H9 (cell line): ENCODE measurements around the gene ADARB2. TPM values are rescaled to one million over a fixed set of nuclear protein-coding genes. Genes with fewer than 3 reads are reported as not detected.

ENCODE experiments used
- DNase-seq: peaks from one replicate; pipeline ENCODE4 v3.0.0-alpha.2; 2017
- H2AFZ ChIP-seq: one replicate; pipeline ENCODE4 v1.6.1; 2013; ENCODE audit warnings: mild to moderate bottlenecking, low read length, control low read depth, moderate library complexity
- H2AK5ac ChIP-seq: 2 replicates; pipeline ENCODE4 v1.6.1; 2013; ENCODE audit warnings: low read length, control low read depth, mixed read lengths; ENCODE audit not compliant: insufficient read length
- H2BK120ac ChIP-seq: one replicate; pipeline ENCODE4 v1.6.1; 2013; ENCODE audit warnings: low read depth, mild to moderate bottlenecking, low read length, control low read depth, inconsistent platforms; ENCODE audit not compliant: poor library complexity, severe bottlenecking
- H2BK12ac ChIP-seq: 2 replicates; pipeline ENCODE4 v1.6.1; 2013; ENCODE audit warnings: low read length, control low read depth, mixed read lengths, low read depth; ENCODE audit not compliant: insufficient read length
- H2BK15ac ChIP-seq: 2 replicates; pipeline ENCODE4 v1.6.1; 2013; ENCODE audit warnings: low read depth, low read length, control low read depth
- H2BK20ac ChIP-seq: one replicate; pipeline ENCODE4 v1.6.1; 2013; ENCODE audit warnings: low read depth, mild to moderate bottlenecking, low read length, control low read depth, inconsistent platforms; ENCODE audit not compliant: poor library complexity, severe bottlenecking
- H2BK5ac ChIP-seq: 2 replicates; pipeline ENCODE4 v1.6.1; 2013; ENCODE audit warnings: low read length, control low read depth, mixed read lengths; ENCODE audit not compliant: insufficient read length
- H3K14ac ChIP-seq: 2 replicates; pipeline ENCODE4 v1.6.1; 2013; ENCODE audit warnings: low read length, control low read depth; ENCODE audit not compliant: insufficient read depth
- H3K18ac ChIP-seq: 2 replicates; pipeline ENCODE4 v1.6.1; 2013; ENCODE audit warnings: low read depth, mild to moderate bottlenecking, mixed read lengths, low read length, control low read depth; ENCODE audit not compliant: insufficient read length
- H3K23ac ChIP-seq: 2 replicates; pipeline ENCODE4 v1.6.1; 2013; ENCODE audit warnings: low read length, control low read depth, mixed read lengths, low read depth; ENCODE audit not compliant: insufficient read length
- H3K23me2 ChIP-seq: 2 replicates; pipeline ENCODE4 v1.6.1; 2013; ENCODE audit warnings: low read depth, mild to moderate bottlenecking, mixed read lengths, low read length, control low read depth; ENCODE audit not compliant: insufficient read length, poor library complexity, severe bottlenecking
- H3K27ac ChIP-seq: 2 replicates; pipeline ENCODE4 v1.5.1; 2013; ENCODE audit warnings: low read length, control low read depth, mixed read lengths, low read depth; ENCODE audit not compliant: insufficient read length
- H3K27me3 ChIP-seq: 2 replicates; pipeline ENCODE4 v1.6.1; 2013; ENCODE audit warnings: low read length, control low read depth, inconsistent platforms; ENCODE audit not compliant: insufficient read depth
- H3K4ac ChIP-seq: 2 replicates; pipeline ENCODE4 v1.6.1; 2013; ENCODE audit warnings: low read depth, mild to moderate bottlenecking, control low read depth, inconsistent platforms, low read length, moderate library complexity
- H3K4me1 ChIP-seq: 2 replicates; pipeline ENCODE4 v1.6.1; 2013; ENCODE audit warnings: low read length, control low read depth, inconsistent platforms; ENCODE audit not compliant: insufficient read depth
- H3K4me2 ChIP-seq: 2 replicates; pipeline ENCODE4 v1.6.1; 2013; ENCODE audit warnings: low read length, control low read depth, mixed read lengths; ENCODE audit not compliant: insufficient read length, insufficient read depth
- H3K56ac ChIP-seq: 2 replicates; pipeline ENCODE4 v1.6.1; 2013; ENCODE audit warnings: low read depth, mild to moderate bottlenecking, mixed read lengths, low read length, control low read depth; ENCODE audit not compliant: insufficient read length
- H3K79me1 ChIP-seq: 2 replicates; pipeline ENCODE4 v1.6.1; 2013; ENCODE audit warnings: low read depth, mild to moderate bottlenecking, moderate library complexity, low read length, control low read depth, inconsistent platforms; ENCODE audit not compliant: insufficient read depth, poor library complexity, severe bottlenecking
- H3K79me2 ChIP-seq: 2 replicates; pipeline ENCODE4 v1.6.1; 2013; ENCODE audit warnings: low read length, control low read depth, inconsistent platforms; ENCODE audit not compliant: insufficient read depth
- H3K9ac ChIP-seq: 2 replicates; pipeline ENCODE4 v1.6.1; 2013; ENCODE audit warnings: low read length, control low read depth, mixed read lengths; ENCODE audit not compliant: insufficient read length; ENCODE audit errors: extremely low read depth
- H3K9me3 ChIP-seq: one replicate; pipeline ENCODE4 v1.6.1; 2013; ENCODE audit warnings: low read depth, low read length, inconsistent platforms; ENCODE audit not compliant: control insufficient read depth
- H3T11ph ChIP-seq: one replicate; pipeline ENCODE4 v1.6.1; 2013; ENCODE audit warnings: mild to moderate bottlenecking, low read length, control low read depth, inconsistent platforms
- H4K20me1 ChIP-seq: one replicate; pipeline ENCODE4 v1.6.1; 2013; ENCODE audit not compliant: control insufficient read depth, insufficient read length, insufficient read depth
- H4K5ac ChIP-seq: 2 replicates; pipeline ENCODE4 v1.6.1; 2013; ENCODE audit warnings: low read depth, mild to moderate bottlenecking, mixed read lengths, low read length, control low read depth; ENCODE audit not compliant: insufficient read length
- H4K8ac ChIP-seq: replicated peaks from 2 replicates; pipeline ENCODE4 v1.6.1; 2013; ENCODE audit warnings: low read length, control low read depth, mixed read lengths, low read depth; ENCODE audit not compliant: insufficient read length
- H4K91ac ChIP-seq: 2 replicates; pipeline ENCODE4 v1.6.1; 2013; ENCODE audit warnings: low read depth, mild to moderate bottlenecking, moderate library complexity, mixed read lengths, low read length, control low read depth; ENCODE audit not compliant: insufficient read length
- H3K27ac Mint-ChIP-seq, 3 experiments: 2 replicates in 2 of 3; 3 replicates in 1 of 3; pipeline ENCODE4 v1.8.0; 2020 to 2021; ENCODE audit warnings: mixed read lengths in 3 of 3, mild to moderate bottlenecking in 1 of 3, moderate library complexity in 1 of 3
- H3K27me3 Mint-ChIP-seq: 2 replicates; pipeline ENCODE4 v1.8.0; 2021; ENCODE audit warnings: low read depth, mild to moderate bottlenecking, moderate library complexity, mixed read lengths
- H3K36me3 Mint-ChIP-seq, 3 experiments: 2 replicates in 2 of 3; 3 replicates in 1 of 3; pipeline ENCODE4 v1.8.0; 2020 to 2021; ENCODE audit warnings: low read depth in 3 of 3, mixed read lengths in 3 of 3; ENCODE audit not compliant: insufficient read depth in 1 of 3
- H3K4me1 Mint-ChIP-seq, 2 experiments: 2 replicates each; pipeline ENCODE4 v1.8.0; 2020; ENCODE audit warnings: mixed read lengths in 2 of 2
- H3K4me3 Mint-ChIP-seq, 2 experiments: 2 replicates in 1 of 2; 3 replicates in 1 of 2; pipeline ENCODE4 v1.8.0; 2020 to 2021; ENCODE audit warnings: mild to moderate bottlenecking in 2 of 2, mixed read lengths in 2 of 2, moderate library complexity in 1 of 2
- H3K9me3 Mint-ChIP-seq, 2 experiments: 2 replicates in 1 of 2; 3 replicates in 1 of 2; pipeline ENCODE4 v1.8.0; 2020; ENCODE audit warnings: mild to moderate bottlenecking in 2 of 2, mixed read lengths in 2 of 2, moderate library complexity in 1 of 2
- WGBS: extraction: QIAGEN DNeasy Blood & Tissue Kit; methylation state at CpG from one replicate; pipeline ENCODE4 v1.1.7; 2013; ENCODE audit warnings: missing lambda C conversion rate, low lambda C conversion rate, mixed read lengths; ENCODE audit not compliant: insufficient read length; ENCODE audit errors: extremely low coverage; 5-methylcytosine and 5-hydroxymethylcytosine counted together
- total RNA-seq: library from RNA; stranded (reverse); gene quantifications from 2 replicates; pipeline ENCODE4 v1.2.1, GENCODE V29; 2021
- TF ChIP-seq, protein P1 (sequence below): fragments of 200-600 bp; sonication (generic); conservative IDR thresholded peaks from 3 replicates; pipeline ENCODE4 v1.8.0; 2021; ENCODE audit warnings: antibody characterized with exemption, mild to moderate bottlenecking

The ADARB2 gene
- total RNA-seq, 1 experiment from 2014 or later, result 0.87 TPM

DNA sequence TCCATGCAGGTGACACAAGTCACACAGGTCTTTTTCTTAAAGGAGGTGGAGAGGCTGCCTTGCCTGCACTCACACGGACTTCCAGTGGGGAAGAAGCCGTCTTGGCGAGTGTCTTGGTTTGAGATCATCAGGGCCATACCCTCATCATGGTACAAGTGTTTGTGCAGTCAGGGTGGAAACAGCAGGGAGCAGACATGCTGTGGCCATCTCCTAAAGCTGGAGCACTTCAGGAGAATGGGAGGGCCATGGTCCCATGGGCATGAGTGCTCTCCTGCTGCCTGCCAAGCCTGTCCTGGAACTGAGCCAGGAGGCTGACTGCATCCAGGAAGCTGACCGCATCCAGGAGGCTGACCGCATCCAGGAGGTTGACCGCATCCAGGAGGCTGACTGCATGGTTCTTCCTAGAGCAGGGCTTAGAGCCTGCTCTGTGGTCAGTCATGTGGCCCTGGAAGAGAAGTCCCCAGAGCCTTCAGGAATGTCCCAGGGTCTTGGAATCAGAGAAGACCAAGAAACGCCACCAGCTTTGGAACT lies 98.4 kb downstream of the ADARB2 start:
- Histone ChIP-seq H2BK12ac (no peak overlapping the region), H3K4me2 (no peak overlapping the region), H3K4me1 (no peaks in the 10 kb centered on the region), H4K20me1 (no peaks in the 10 kb centered on the region), H4K91ac (no peak overlapping the region), H3K18ac (no peak overlapping the region), H3K14ac (no peak overlapping the region), H3K23me2 (no peaks in the 10 kb centered on the region), H3K79me2 (no peaks in the 10 kb centered on the region), H3K9me3 (no peaks in the 10 kb centered on the region), H2BK5ac (no peak overlapping the region), H2BK20ac (no peak overlapping the region), H2BK120ac (no peak overlapping the region), H3K27me3 (no peaks in the 10 kb centered on the region), H3K4ac (no peak overlapping the region), H3K27ac (no peak overlapping the region), H3K9ac (no peak overlapping the region), H3T11ph (no peak overlapping the region), H4K8ac (no peak overlapping the region), H3K79me1 (no peaks in the 10 kb centered on the region), H2AFZ (no peak overlapping the region), H3K23ac (no peak overlapping the region), H2AK5ac (no peak overlapping the region), H3K56ac (no peak overlapping the region), H4K5ac (no peak overlapping the region), H2BK15ac (no peak overlapping the region)
- H3K4me3 Mint-ChIP-seq, result no peak overlapping the region
- TF ChIP-seq, protein P1, sequence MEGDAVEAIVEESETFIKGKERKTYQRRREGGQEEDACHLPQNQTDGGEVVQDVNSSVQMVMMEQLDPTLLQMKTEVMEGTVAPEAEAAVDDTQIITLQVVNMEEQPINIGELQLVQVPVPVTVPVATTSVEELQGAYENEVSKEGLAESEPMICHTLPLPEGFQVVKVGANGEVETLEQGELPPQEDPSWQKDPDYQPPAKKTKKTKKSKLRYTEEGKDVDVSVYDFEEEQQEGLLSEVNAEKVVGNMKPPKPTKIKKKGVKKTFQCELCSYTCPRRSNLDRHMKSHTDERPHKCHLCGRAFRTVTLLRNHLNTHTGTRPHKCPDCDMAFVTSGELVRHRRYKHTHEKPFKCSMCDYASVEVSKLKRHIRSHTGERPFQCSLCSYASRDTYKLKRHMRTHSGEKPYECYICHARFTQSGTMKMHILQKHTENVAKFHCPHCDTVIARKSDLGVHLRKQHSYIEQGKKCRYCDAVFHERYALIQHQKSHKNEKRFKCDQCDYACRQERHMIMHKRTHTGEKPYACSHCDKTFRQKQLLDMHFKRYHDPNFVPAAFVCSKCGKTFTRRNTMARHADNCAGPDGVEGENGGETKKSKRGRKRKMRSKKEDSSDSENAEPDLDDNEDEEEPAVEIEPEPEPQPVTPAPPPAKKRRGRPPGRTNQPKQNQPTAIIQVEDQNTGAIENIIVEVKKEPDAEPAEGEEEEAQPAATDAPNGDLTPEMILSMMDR, result no peak
- no peaks in the 10 kb centered on the region for H3K36me3 Mint-ChIP-seq
- WGBS, result no CpG with 5 or more reads among the region's 7 CpGs
- peaks cover 5 to 7% of the 10 kb centered on the region in 2 experiments; a peak in 2 of 4 replicates for H3K4me1 Mint-ChIP-seq
- H3K27me3 Mint-ChIP-seq, result peaks cover 5% of the 10 kb centered on the region
- no peaks in the 10 kb centered on the region for H3K9me3 Mint-ChIP-seq
- DNase-seq, result no peak
- H3K27ac Mint-ChIP-seq, result no peak overlapping the region
